GM19351 (cell line): ENCODE data around the gene ADAM12.

Experiments
- ATAC-seq: cut with Tn5 transposase; IDR thresholded peaks from one replicate; pipeline ENCODE4 v1.9.1; 2021; ENCODE audit warnings: mild to moderate bottlenecking, moderate library complexity; ENCODE audit not compliant: unreplicated experiment

The ADAM12 gene

GRCh38 chr10:126037946-126038345, 350.3 kb downstream of the ADAM12 start:
- no peak for ATAC-seq

GRCh38 chr10:126036515-126036914, 351.8 kb downstream of the ADAM12 start:
- no peak for ATAC-seq

DNA sequence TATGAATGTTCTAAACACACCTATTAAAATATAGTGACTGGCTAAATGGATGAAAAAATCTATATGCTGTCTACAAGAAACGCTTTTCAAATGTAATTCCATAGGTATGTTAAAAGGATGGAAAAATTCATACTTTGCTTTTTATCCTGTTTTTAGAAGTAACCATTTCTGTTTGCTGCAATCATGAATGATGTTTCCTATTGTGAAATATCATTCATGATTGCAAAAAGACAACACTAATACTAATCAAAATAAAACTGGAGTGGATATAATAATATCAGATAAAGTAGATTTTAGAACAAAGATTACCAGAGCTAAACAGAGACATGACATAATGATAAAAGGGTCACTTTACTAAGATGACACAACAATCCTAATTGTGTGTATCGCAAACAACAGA, 353.7 kb downstream of the ADAM12 start:
- no peak for ATAC-seq

DNA sequence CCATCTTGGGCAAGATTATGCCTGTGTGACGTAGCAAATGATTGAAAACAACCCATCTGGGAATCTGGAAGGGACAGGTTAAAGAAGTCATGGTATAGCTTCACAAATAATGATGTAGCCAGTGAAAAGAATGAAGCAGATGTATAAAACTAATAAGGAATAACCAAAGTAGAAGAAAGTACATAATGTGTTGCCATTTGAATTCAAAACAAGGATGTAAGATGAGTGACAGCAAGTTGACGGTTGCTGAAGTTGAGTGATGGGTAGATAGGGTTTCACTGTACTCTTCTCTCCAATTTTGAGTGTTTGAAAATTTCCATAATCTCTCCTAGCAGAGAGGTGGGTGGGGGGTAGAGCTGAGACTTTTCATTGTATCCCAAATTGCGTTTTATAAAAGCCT, 358.3 kb downstream of the ADAM12 start:
- ATAC-seq = no peak

- ATAC-seq = no peak
Observed at GRCh38 chr10:126027692-126028091, 360.6 kb downstream of the ADAM12 start.

GRCh38 chr10:126022841-126023240, 365.4 kb downstream of the ADAM12 start:
- ATAC-seq = no peak

DNA sequence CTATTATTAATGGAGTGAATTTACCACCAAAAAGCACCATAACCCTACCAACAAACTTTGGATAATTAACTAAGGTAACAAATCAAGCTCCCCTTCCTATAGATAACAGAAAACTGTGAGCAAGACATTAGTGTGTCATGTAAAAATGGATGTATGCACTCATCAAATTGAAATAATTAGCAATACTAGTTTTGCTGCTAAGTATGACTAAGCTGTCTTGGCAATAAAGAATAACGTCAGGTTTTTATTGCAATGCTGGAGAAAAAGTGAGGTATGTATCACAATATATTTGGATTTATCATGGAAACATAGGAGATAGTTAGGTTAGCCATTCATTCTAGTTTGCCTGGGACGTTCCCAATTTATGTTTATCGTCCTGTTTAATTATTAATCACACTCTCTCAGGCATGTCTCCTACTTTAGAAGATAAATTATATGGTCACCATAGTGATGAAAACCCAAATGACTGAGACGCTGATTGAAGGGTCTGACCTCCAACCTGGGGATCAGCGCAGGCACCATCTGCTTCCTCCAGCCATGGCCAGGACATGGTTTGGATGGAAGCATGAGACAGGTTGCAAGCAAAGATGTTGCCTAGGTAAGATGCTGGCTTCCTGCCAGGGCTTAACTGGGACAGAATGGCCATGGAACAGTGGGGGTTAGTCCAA, 366.3 kb downstream of the ADAM12 start:
- ATAC-seq = no peak

GRCh38 chr10:126017961-126018560, 370.2 kb downstream of the ADAM12 start:
- no peak for ATAC-seq

DNA sequence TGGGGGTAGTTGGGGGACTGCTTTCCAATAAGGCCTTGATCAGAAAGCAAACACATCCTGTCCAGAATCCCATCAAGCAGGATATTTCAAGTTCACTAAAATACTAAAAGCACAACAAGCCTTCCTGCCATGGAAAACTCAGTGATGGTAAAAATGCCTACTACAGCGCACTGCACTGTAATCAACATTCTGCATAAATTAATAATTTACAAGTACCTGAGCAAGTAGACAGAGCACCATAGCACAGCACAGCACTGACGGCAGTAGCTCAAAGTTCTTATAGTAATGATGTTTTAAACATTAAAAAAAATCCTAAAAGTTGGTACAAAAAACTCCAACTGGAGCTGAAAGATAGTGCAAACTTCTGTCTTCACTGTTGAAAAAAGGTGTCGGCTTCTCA, 371.4 kb downstream of the ADAM12 start:
- ATAC-seq = no peak

DNA sequence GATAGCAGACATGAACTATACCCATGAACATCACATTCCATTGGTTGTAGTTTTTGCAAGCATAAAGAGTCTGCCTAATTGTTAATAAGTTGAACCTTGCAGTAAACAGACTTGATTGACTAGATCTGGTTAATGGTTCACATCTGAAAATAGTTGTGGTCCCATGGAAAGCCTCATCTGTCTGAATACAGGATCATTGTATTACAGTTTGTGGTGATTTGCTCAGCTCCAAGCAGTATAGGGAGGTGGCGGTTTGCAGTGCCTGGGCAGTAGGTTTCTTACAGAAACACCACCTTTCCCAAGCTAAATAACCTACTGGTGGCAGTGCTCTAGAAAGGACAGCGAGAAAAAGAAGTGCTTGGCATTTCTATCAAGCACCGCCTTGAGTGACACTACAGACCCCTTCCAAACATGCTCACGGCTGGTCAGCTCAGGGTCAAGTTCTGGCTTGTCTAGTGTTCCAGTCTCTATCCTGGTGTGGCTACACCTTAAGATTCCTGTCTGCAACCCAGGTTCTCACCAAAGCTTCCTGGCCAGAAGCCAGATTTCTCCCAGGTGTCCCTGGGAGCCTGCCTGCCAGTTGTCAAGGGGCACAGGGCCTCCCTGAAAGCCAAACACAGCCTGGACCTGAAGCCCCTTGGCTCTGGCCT, 372.0 kb downstream of the ADAM12 start:
- no peak for ATAC-seq

- ATAC-seq = no peak
Observed at GRCh38 chr10:126015413-126015812, 372.9 kb downstream of the ADAM12 start.

GRCh38 chr10:126014309-126014708, 374.0 kb downstream of the ADAM12 start:
- ATAC-seq = no peak

GRCh38 chr10:126013489-126014281, 374.6 kb downstream of the ADAM12 start:
- ATAC-seq = peak; percentile 86

GRCh38 chr10:126012485-126012884, 375.8 kb downstream of the ADAM12 start:
- ATAC-seq = no peak

GRCh38 chr10:126011995-126012394, 376.3 kb downstream of the ADAM12 start:
- ATAC-seq = no peak

DNA sequence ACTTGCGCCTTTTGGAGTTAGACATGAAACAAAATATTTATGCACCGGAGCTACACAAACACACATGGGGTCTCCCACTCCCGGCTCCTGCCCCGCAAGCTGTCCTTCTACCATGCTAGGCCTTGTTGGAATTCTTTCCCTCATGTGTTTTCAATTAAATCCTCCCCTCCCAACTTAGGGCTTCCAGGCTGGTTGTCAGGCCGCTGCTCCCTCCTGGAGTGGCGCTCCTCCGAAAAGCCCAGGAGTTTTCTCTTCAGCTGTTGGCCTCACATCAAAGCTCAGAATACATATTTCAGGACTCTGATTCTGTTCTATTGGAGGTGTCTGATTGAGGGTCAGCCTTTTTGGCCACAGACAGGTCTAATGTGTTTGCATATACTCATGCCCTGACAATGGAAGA, 378.6 kb downstream of the ADAM12 start:
- no peak for ATAC-seq

- ATAC-seq = no peak
Observed at GRCh38 chr10:126006906-126007305, 381.4 kb downstream of the ADAM12 start.

DNA sequence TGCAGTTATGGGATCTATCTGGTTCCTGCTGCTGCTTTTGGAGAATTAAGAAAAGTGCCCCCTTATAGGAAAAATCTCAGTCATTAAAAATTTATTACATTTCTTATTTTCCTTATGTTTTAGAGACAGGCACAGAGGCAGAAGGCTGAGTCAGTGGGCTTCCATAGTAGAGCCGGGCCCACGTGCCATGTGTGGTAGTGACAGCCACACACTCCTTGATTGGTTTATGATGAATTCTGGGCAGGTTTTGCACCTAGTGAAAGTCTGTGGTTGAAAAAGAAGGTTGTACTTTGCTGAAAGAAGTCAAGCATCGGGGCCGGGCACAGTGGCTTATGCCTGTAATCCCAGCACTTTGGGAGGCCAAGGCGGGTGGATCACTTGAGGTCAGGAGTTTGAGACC, 382.0 kb downstream of the ADAM12 start:
- ATAC-seq = no peak

GRCh38 chr10:126004752-126005151, 383.5 kb downstream of the ADAM12 start:
- no peak for ATAC-seq

DNA sequence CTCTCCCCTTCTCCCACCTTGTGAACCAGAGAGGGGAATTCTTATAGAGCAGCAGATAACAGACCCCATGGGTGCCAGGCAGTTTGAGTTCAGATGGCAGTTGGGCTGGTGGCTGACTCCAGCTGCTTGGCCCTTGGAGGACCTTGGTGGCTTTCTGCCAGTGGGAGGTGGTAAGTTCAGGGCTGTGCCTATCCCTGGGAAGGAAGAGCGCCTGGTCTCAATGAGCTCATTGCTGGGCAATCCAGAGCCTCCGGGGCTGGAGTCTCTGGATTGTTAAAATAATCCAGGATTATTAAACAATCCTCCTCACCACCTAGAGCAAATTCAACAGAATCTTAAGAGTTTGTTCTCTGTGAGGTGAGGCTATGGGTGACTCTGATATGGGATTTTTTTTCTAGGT, 386.7 kb downstream of the ADAM12 start:
- ATAC-seq = no peak

GRCh38 chr10:125999694-126000093, 388.6 kb downstream of the ADAM12 start:
- no peak for ATAC-seq

DNA sequence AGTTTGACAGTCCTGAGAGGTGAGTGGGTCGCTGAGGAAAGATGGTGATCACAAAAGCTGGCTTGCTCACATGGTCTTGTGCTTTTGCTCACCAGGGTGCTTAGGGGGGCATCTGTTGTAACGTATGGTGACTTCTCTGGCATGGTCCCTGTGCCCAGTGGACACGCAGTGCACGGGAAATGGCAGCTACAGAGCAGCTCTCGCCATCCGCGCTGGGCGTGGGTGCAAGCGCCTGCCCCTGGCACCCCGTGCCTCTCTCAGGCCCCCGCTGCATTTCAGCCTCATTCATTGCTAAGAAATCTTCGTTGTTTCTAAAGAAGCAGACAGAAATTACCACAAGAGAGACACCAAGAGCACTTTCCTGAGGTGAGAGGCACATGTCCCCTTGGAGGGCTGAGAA, 390.7 kb downstream of the ADAM12 start:
- no peak for ATAC-seq
